Measurements from ENCODE around the gene POU2AF1.

- no peak for TF ChIP-seq CTCF (IDR thresholded peaks at IDR 0.05)
- TF ChIP-seq POLR2A (IDR thresholded peaks at IDR 0.05): no peak
Measured at GRCh38 chr11:111395749-111396148, 16.7 kb upstream of the POU2AF1 start.

Data from adrenal gland (tissue), 5 donors.